NCI-H1436 treated with DMSO at 0.1 percent for 48 hours (cell line): ENCODE results near the gene TYW3.
A peak's percentile ranks its signal among the peaks of the same experiment; 100 is the strongest.
"Not testable (repeated sequence)": the region's sequence is repeated elsewhere in the genome, so short reads cannot be mapped to it uniquely, and the experiment has no call there.

ENCODE experiments used
- DNase-seq: peaks from one replicate; lab custom pipeline; 2025; lab: John Stamatoyannopoulos, UW

TYW3 gene

DNA sequence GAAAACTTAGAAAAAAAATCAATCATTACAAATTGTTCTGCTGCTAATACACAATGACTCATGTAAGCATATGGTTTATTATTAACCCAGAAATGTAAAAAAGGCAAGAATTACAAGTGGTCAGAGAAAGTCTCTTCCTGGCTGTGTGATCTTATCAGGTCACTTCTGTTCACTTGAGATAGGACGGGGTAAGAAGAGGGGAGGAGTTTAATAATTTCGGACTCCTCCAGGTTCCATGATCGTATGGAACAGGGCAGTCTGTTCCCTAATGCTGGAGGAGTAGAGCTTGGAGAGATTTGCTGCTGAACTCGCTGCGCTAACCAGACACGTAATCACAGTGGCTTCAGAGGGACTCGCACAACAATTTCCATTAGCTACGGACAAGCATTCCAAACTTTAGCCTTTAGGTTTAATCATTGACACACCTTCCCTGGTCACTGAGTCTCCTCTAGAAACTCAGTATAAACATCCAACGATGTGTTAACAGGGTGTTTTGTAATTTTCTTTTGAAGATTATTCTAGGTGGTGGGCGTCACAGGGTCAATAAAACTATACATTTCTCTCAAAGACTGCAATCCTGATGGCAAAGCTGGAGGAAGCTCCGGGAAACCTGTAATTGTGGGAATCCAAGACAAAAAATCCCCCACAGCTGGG, 1.4 kb upstream of the TYW3 start:
- DNase-seq = no peak

DNA sequence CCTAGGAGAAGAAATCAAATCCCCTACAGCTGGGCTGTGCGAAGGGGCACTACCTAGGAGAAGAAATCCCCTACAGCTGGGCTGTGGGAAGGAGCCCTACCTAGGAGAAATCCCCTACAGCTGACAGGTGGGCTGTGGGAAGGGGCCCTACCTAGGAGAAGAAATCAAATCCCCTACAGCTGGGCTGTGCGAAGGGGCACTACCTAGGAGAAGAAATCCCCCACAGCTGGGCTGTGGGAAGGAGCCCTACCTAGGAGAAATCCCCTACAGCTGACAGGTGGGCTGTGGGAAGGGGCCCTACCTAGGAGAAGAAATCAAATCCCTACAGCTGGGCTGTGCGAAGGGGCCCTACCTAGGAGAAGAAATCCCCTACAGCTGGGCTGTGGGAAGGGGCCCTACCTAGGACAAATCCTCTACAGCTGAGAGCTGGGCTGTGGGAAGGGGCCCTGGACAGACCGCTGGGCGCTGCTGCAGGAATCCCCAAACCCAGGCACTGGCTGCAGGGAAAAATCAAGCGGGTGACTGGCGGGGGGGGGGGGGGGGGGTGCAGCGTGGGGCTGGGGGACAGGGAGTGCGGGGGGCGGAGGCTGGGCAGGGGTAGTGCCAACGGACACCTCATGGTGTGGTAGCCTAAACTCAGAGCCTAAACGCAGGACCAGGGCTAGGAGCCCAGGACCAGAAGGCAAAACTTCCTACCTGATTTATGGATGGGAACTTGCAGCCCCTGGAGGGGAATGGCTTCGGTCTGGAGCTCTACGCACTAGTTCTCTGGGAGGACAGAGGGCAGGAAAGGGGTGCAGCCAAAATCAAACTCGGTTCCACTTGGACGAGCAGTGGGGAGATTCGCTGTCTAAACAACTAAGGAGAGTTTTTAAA, 643 bp upstream of the TYW3 start:
- not testable (repeated sequence) for DNase-seq

DNA sequence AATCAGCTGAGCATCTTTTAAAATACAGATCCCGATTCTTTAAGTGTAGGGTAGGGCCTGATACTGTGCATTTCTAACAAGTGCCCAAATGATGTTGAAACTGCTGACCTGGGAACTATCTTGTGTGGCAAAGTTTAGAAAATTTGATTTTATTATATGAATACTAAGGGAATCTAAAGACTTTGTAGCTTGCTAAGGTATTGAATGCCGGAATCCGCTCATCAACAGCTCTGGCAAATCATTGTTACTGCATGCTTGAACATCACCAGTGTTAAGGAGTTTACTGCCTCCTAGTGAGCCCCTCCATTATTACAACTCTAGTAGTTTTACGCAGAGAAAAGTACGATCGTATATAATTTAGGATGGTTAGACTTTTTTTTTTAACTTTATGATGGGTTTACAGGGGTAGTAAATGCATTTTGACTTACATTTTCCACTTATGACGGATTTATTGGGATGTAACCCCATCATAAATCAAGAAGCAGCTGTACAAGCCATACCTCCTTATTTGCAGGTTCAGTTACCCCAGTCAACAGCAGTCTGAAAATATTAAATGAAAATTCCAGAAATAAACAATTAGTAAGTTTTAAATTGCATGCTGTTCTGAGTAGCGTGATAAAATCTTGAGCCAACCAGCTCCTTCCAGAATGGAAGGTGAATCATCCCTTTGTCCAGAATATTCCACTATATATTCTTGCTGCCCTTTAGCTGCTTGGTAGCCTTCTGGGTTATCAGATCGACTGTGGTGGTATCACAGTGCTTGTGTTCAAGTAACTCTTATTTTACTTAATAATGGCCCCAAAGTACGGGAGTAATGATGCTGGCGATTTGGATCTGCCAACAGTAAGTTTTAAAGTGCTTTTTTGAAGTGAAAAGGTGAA, 892 bp downstream of the TYW3 start:
- peak; percentile 22 for DNase-seq

DNA sequence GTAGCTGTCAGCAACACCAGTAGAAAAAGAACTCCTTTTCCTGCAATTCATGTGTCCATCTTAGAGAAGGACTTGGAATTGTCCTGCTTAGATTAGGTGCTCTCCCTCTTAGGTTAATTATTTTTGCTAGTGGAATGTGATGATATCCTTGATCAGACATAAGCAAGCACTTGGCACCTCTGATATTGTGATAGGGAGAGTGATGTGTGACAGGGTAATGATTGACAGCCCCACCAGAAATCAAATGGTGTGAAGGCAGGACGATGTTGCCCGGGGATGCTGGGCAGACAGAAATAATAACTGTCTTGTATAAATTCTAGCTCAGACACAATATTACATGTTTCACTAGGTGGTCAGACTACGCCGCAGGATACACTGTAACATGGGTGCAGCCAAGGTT, 4.4 kb downstream of the TYW3 start:
- no peak for DNase-seq

DNA sequence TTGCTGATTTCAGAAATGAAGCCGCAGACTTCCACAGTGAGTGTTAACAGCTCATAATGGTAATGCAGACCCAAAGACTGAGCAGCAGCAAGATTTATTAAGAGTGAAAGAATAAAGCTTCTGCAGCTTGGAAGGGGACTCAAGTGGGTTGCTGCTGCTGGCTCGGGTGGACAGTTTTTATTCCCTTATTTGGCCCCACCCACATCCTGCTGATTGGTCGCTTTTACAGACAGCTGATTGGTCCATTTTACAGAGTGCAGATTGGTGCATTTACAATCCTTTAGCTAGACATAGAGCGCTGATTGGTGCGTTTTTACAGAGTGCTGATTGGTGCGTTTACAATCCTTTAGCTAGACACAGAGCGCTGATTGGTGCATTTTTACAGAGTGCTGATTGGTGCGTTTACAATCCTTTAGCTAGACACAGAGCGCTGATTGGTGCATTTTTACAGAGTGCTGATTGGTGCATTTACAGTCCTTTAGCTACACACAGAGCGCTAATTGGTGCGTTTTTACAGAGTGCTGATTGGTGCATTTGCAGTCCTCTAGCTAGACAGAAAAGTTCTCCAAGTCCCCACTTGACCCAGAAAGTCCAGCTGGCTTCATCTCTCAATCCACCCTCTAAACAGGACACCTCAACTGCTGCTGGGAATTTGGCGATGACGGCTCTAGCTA, 7.5 kb downstream of the TYW3 start:
- DNase-seq = not testable (repeated sequence)

DNA sequence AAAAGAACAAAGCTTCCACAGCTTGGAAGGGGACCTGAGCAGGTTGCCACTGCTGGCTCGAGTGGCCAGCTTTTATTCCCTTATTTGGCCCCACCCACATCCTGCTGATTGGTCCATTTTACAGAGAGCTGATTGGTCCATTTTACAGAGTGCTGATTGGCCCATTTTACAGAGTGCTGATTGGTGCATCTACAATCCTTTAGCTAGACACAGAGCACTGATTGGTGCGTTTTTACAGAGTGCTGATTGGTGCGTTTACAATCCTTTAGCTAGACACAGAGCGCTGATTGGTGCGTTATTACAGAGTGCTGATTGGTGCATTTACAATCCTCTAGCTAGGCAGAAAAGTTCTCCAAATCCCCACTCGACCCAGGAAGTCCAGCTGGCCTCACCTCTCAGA, 12.3 kb downstream of the TYW3 start:
- not testable (repeated sequence) for DNase-seq

DNA sequence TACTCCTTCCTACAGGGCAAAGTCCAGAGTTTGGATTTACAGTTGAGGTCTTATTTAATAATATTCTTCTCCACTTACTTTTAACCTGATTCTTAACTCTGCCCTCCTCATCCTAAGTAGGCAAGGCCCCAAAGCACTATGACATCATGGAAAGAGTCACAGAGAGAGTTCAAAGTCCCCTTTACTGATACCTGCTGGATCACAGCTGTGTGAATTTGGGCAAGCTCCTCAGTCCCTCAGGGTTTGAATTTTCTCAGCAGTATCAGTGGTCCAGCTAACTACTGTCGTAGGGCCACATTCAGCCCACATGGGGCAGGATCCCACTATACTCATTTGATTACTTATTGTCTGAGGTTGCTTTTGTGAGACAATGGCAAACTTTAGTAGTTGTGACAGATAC, 16.0 kb downstream of the TYW3 start:
- no peak for DNase-seq

DNA sequence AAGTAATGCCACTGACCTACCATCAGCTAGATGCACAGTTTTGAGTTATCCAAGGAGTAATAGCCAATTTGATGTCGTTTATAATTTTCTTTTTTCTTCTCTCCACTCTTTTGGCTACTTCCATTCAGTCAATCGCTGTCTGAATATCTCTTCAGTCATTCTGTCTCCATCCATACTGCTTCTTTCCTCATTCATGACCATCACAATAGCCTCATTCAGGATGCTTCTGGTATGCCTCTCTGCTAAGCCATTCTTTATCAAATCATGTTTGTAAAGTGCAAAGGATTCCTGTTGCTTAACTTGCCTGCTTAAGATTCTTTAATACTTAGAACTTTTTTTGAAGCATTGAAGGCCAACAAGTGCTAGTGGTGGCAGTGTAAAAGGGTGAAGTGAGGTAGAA, 20.2 kb downstream of the TYW3 start:
- no peak for DNase-seq

DNA sequence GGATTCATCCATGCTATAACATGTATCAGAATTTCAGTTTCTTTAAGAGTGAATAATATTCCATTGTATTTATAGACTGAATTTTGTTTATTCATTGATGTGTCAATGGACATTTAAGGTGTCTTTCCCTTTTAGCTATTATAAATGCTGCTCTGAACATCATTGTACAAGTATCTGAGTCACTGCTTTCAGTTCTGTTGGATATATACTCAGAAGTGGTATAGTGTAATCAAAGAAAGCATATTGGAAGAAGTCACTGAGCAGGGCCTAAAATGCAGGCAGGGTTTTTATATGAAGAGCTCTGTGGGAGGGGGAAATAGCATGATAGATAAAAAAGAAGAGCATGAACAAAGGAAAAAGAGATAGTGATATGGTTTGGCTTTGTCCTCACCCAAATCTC, 22.5 kb downstream of the TYW3 start:
- no peak for DNase-seq

DNA sequence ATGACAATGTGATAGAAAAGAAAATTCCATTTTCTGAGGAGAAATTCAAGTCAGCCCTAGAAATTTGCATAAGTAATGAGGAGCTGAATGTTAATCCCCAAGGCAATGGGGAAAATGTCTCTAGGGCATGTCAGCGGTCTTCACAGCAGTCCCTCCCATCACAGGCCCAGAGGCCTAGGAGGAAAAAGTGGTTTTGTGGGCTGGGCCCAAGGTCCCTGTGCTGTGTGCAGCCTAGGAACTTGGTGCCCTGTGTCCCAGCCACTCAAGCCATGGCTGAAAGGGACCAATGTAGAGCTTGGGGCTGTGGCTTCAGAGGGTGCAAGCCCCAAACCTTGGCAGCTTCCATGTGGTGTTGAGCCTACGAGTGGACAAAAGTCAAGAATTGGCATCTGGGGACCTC, 23.7 kb downstream of the TYW3 start:
- DNase-seq = not testable (repeated sequence)

DNA sequence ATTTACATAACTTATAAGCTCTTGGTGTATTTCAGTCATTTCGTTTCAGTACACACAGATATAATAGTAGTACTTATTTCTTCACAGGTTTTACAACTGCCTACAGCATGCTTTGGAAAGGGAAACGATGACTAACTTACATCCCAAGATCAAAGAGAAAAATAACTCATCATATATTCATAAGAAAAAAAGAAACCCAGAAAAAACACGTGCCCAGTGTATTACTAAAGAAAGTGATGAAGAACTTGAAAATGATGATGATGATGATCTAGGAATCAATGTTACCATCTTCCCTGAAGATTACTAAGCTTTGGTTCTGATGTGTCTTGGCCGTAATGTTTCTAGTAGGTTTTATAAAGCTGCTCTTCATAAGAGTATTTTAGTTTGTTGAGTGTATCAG, 30.9 kb downstream of the TYW3 start:
- no peak for DNase-seq

DNA sequence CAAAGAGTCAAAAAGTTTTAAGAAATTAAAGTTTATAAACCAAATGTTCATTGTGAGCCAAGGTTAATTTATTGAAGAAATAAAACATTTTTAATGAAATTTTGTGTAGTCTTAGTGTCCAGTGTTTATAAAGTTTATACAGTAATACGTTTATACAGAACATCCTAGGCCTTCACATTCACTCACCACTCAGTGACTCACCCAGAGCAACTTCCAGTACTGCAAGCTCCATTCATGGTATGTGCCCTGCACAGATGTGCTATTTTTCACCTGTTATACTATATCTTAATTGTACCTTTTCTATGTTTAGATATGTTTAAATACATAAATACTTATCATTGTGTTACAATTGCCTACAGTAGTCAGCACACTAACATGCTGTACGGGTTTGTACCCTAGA, 33.6 kb downstream of the TYW3 start:
- DNase-seq = no peak

DNA sequence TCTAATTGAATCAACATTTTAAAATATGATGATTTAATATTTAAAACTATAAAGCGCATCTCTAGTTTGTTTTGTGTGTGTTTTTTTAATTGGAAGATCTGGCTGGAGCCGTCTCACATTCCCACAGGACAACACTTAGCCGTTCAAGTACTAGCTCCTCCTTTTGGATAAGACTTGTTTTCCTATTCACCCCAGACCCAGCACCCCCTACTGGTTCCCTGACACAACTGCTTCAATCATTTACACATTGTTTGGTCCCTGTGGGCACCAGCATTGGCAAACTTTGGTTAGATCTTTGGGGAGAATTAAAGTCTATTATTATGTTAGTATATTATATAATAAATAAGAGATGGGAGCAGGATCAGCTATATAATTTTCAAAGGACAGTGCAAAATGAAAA, 34.5 kb downstream of the TYW3 start:
- no peak for DNase-seq

DNA sequence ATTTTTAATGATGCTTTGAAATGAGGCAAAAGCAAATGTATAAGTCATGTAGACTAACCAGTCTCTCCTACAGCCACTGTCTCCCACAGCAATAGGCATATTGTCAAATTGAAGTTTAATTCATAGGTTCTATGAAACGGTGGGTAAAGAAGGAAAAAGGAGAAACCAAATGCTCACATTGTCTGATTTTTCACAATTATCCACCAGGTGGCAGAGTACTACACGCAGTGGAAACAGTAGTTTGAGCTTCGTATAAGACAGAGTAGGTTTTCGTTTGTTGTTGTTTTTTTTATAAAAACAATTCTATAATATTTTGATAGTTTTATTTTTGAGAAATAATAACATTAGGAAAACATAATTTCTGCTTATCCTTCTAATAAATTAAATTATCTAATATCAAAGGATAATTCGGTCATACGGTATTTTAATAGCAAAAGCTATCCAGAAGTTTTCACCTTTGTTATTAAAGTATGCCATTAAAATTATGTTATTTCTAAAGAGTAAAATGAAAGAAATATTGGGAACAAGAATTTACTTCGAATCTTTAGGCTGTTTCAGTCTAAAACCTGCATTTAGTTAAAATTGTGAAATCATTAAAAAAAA, 39.1 kb downstream of the TYW3 start:
- peak; percentile 21 for DNase-seq

DNA sequence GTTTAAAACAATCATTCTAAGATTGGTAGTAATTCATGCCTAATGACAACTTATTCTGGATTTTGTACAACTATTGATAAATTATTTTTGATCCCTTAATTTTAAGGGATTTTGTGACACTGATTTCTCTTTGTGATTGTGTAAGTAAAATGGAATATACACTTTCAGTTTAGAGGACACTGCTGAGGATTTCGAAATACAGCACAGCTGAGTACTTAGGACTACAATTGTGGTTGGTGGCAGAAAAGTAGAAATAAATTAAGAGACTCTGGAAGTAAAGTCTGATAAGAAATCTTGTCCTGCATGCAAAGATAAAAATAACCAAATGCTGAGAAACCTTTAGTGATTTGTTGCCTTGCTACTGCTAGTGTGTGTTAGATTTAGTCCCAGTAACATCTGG, 40.0 kb downstream of the TYW3 start:
- DNase-seq = no peak

DNA sequence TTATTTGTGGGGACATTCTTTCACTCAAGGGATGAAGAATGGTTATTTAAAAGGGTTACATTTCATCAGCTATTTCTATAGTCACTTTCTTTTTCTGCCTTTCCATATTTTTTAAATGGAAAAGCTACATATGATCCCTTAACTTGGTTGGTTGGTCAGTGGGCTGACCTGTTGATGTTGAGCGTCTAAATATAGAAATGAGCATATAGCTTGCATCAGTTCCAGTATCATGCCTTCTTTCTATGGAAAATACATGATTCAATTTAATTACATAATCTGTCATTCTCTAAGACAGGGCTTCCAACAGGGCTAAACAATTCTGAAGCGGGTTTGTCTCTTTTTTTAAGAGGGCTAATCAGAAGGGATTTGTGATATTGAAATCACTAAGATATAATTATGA, 40.6 kb downstream of the TYW3 start:
- no peak for DNase-seq

DNA sequence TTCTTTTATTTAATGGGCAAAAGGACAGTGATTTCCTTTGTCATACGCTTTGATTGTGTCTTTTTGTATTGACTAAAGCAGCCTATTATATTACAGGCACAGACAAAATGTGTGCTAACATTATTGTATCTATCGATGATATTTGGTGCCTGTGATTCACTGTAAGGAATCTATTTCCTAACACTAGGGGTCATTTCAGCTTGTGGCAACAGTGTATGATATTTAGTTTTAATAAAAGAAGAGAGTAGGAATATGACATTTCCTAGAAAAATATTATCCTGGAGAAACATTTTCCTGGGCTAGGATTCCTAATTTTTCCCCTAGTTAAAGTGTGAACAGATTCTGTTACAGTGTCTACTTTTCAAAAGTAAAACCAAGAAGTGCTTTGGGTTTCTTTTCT, 42.8 kb downstream of the TYW3 start:
- DNase-seq = no peak

DNA sequence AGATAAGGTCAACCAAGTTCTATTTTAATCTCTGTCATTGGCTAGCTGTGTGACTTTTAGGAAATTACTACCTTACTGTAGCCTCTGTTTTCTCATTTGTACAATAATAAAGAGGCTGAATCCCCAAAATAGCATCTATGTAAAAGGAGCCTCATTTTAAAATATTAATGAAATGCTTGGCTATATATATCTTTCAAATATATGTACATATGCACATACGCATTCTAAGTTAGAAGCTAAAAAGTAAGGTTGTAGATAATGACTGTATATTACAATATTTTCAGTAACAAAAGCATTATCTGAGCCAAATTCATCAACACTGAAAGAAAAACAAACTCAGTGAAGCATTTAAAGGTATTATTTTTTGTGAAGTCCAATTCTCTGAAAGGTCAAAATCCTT, 44.6 kb downstream of the TYW3 start:
- no peak for DNase-seq

DNA sequence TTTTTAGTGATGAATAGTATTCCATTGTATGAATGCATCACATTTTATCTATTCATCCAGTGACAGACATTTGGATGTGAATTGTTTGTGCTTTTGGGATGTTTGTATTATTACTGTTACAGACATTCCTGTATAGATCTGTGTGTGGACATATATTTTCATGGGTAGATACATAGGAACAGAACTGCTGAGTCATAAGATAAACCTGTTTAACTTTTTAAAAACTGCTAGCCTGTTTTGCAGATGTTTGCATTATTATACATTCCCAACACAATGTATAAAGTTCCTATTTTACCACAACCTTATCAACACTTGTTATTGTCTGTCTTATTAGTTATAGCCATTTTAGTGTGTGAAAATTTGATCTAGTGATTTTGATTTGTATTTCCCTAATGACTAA, 46.8 kb downstream of the TYW3 start:
- DNase-seq = no peak

DNA sequence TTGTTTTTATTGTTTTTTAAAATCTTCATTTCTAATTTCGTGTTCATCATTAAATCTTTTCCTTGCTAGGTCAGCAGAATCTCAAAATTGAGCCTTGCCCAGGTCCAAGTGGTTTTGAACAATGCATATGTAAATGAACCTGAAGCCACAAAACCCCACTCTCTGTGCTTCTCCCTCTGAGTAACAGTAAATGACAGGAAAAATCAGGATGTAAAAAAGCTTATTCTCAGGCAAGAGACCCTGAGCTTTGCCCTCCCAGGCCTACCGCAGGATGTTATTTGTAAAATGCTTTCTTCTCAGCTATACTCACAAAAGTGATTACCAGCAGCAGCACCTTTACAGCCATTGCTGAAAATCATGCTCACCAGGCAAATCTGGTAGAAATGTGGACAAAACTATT, 47.6 kb downstream of the TYW3 start:
- no peak for DNase-seq

DNA sequence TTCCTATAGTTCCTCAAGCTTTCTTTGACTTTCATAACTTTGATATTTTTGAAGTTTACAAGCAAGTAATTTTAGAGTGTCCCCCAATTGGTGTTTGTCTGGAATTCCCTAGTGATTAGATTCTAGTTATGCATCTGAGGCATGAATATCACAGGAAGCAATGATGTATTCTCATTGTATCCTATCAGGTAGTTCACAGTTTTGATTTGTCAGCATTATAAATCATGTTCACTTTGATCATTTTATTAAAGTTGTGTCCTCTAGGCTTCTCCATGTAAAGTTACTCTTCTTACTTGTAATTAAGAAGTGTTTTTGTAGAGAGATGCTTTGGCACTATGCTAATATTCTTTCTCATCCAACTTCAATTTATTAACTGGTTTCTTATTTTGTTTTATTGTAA, 53.0 kb downstream of the TYW3 start:
- DNase-seq = no peak

DNA sequence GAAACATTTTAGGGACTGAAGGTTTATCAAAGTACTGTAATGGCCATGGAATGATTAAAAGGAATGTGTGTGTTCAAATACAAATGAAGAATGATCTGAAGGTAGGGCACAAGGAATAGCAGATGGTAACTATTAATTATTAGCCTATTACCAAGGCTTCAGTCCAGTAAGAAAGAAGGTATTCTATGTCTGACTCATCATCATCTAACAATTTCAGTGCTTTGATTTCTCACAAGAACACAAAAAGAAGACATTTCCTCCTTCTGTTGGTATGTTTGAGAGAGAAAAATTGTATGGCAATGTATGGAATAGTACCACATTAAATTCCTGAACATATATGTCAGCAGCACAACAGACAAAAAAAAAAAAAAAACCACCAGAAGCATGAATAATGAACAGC, 57.5 kb downstream of the TYW3 start:
- no peak for DNase-seq
